GM12864 (cell line): ENCODE measurements around the gene FMO1.

Source experiments
- DNase-seq: peaks from one replicate; pipeline ENCODE4 v3.0.0-alpha.2; 2011; ENCODE audit warnings: low read depth
- H3K4me3 ChIP-seq: 2 replicates; pipeline ENCODE4 v1.5.1; 2011; ENCODE audit warnings: mild to moderate bottlenecking, low read depth, low read length, control low read depth
- TF ChIP-seq, protein P1 (sequence below): IDR thresholded peaks from 2 replicates; pipeline ENCODE4 v1.5.1; 2011; ENCODE audit warnings: low read depth, mild to moderate bottlenecking, moderate library complexity, low read length, control low read depth, inconsistent platforms; ENCODE audit errors: missing control alignments

The FMO1 gene

DNA sequence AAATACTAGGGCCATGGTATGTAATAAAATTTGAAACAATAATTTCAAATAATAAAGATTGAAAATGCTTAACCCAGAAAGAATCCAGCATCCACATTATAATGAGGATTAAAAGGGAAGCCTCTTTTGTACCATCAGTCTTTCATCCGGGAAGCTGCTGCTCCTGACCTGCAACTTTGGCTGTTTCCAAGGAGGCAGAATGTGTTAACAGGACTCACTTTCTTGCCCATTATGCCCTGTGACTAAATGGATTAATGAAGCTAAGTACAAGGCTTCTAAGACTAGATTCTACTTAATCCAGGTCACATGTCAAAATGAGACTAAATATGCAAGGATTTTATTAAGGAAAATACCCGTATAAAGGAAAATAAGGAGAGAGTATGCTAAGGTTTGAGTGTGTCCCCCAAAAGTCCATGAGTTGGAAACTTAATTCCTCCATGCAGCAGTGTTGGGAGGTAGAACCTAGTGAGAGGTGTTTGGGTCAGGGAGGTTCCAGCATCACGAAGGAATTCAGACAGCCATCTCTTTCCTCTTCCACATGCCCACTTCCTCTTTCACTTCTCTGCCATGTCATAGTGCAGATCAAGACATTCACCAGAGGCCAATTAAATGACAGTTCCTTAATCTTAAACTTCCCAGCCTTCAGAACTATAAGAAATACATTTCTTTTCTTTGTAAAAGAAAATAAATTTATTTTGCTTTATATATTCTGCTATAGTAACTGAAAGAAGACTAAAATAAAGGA lies 35.5 kb upstream of the FMO1 start:
- DNase-seq: no peak
- TF ChIP-seq, protein P1, sequence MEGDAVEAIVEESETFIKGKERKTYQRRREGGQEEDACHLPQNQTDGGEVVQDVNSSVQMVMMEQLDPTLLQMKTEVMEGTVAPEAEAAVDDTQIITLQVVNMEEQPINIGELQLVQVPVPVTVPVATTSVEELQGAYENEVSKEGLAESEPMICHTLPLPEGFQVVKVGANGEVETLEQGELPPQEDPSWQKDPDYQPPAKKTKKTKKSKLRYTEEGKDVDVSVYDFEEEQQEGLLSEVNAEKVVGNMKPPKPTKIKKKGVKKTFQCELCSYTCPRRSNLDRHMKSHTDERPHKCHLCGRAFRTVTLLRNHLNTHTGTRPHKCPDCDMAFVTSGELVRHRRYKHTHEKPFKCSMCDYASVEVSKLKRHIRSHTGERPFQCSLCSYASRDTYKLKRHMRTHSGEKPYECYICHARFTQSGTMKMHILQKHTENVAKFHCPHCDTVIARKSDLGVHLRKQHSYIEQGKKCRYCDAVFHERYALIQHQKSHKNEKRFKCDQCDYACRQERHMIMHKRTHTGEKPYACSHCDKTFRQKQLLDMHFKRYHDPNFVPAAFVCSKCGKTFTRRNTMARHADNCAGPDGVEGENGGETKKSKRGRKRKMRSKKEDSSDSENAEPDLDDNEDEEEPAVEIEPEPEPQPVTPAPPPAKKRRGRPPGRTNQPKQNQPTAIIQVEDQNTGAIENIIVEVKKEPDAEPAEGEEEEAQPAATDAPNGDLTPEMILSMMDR: no peak
- no peak overlapping the region for H3K4me3 ChIP-seq

GRCh38 chr1:171213559-171214454 lies 34.5 kb upstream of the FMO1 start:
- DNase-seq: no peak
- no peak overlapping the region for H3K4me3 ChIP-seq
- TF ChIP-seq, protein P1: no peak

DNA sequence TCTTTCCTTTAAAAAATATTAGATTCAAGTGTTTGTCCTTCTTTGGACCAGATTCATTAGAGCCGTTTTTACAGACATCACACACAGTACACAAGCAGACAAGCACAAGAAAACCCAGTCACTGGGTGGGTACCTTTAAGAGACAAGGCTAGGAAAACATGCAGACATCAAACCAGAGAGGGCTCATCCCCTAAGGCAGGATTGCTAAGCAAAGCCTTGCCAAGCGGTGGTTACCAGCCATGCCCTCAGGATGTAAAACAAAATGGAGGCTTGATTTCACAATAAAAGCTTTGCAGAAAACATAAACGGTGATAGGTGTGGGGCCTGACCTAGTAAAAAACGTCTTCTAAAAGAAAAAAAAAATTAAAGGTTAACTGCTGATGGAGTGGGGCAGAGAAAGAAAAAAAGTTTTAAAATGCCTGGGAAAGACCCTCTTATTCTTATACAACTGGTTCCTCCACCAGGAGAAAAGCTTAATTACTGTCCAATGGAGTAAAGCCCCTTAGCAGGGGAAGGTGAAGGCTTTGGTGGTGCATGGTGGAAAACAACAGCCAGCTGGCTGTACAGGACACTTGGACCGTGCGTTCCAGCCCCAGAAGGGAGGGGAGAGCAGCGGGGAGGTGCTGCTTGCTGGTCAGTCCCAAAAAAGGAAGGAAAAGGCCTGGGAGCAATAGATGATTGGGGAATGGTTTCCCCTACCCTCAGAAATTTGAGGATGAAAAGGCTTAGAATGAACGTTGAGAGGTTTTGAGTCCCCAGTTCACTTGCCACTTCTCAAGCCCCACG lies 30.4 kb upstream of the FMO1 start:
- TF ChIP-seq, protein P1: no peak
- DNase-seq: no peak
- no peak overlapping the region for H3K4me3 ChIP-seq

DNA sequence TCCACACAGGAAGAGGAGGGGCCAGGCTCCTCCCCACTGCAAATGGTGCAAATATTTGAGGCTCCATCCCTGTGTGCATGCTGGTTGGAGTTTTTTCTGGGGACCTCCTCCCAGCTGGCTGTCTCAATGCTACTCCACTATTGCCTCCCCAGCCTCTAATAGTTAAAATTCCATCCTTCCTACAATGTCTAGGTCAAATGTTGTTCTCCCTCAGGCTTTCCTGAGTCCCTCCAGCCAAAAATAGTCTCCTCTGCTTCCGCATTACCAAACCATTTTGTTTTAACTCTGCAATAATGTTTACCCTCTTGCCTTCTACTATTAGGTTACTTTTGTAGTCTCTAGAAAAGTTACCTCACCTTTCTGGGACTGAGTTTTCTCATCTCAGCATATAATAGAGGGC lies 29.6 kb upstream of the FMO1 start:
- no peak for DNase-seq
- no peak overlapping the region for H3K4me3 ChIP-seq
- TF ChIP-seq, protein P1: no peak

DNA sequence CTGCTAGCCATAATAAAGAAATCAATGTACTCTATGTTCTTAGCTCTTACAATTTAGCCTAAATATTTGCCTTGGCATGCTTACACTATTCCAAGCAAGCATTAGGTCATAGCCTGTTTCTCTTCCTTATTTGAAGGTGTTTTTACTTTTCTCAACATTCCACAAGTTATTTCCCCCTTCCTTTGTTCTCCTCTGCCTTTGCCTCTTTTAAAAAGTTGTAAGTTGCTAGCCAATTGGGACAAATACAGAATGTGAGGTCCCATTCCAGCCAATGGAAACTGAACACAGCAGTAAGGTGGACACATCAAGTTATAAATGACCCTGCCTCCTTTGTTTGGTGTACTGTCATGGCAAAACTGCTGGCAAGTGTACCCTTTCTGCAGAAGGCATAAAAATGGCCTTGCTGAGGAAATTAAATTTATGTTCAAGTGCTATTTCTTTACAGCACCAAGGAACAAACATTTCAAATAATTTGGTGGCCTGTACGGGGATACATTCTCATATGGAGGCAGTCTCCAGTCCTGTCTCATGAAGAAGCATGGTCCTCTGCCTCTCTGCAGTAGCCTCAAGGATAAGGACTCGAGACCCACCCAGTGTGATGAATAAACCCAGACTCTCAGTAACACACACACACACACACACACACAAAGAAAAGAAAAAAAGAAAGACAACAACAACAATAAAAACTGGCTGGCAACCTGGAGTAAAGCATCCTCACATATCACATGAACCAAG lies 28.8 kb upstream of the FMO1 start:
- TF ChIP-seq, protein P1: no peak
- no peak for DNase-seq
- H3K4me3 ChIP-seq: no peak overlapping the region

DNA sequence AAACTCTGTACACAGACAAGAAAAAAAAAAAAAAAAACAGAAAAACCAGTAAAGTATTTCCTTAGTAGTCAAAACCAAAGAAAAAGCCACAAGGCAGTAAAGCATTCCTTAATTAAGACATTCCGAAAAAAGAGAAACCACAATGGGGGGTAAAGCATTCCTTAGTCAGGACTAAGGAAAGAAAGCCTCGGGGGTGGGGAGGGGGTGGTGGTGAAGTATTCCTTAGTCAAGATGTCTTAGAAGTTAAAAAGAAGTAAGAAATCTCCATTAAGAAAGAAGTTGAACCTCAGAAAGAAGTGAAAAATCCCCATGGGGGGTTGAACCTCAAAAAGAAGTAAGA lies 28.2 kb upstream of the FMO1 start:
- H3K4me3 ChIP-seq: no peak overlapping the region
- TF ChIP-seq, protein P1: no peak
- no peak for DNase-seq
